WTC11 (cell line): ENCODE results near the gene ELK1.

Experiments
- CREM ChIP-seq: sonication (generic); formaldehyde crosslinking; IDR thresholded peaks from 2 replicates; pipeline ENCODE4 v1.8.1; 2022; ENCODE audit warnings: mild to moderate bottlenecking, missing genetic modification reagents, moderate library complexity
- CTCF ChIP-seq: fragments of 200-600 bp; IDR thresholded peaks from 2 replicates; pipeline ENCODE4 v1.8.0; 2022; ENCODE audit warnings: antibody characterized with exemption
- E2F1 ChIP-seq: sonication (generic); formaldehyde crosslinking; IDR thresholded peaks from 2 replicates; pipeline ENCODE4 v1.8.0; 2022; ENCODE audit warnings: mild to moderate bottlenecking, missing genetic modification reagents
- E2F4 ChIP-seq: sonication (generic); formaldehyde crosslinking; IDR thresholded peaks from 2 replicates; pipeline ENCODE4 v1.8.1; 2022; ENCODE audit warnings: low read depth, mild to moderate bottlenecking, moderate library complexity, missing genetic modification reagents, borderline replicate concordance
- FOXJ3 ChIP-seq: sonication (generic); formaldehyde crosslinking; IDR thresholded peaks from 2 replicates; pipeline ENCODE4 v1.9.0; 2021; ENCODE audit warnings: missing genetic modification reagents, mild to moderate bottlenecking, borderline replicate concordance
- JUN ChIP-seq: sonication (generic); formaldehyde crosslinking; IDR thresholded peaks from 2 replicates; pipeline ENCODE4 v1.8.0; 2023; ENCODE audit warnings: mild to moderate bottlenecking, missing genetic modification reagents
- NR1H2 ChIP-seq: sonication (generic); formaldehyde crosslinking; IDR thresholded peaks from 2 replicates; pipeline ENCODE4 v1.9.0; 2021; ENCODE audit warnings: mild to moderate bottlenecking, moderate library complexity, missing genetic modification reagents
- NR2C2 ChIP-seq: sonication (generic); formaldehyde crosslinking; IDR thresholded peaks from 2 replicates; pipeline ENCODE4 v1.8.0; 2022; ENCODE audit warnings: mild to moderate bottlenecking, missing genetic modification reagents
- NR3C1 ChIP-seq: sonication (generic); formaldehyde crosslinking; conservative IDR thresholded peaks from 2 replicates; pipeline ENCODE4 v1.8.1; 2023; ENCODE audit warnings: low read depth, mild to moderate bottlenecking, missing genetic modification reagents
- SP1 ChIP-seq: sonication (generic); formaldehyde crosslinking; conservative IDR thresholded peaks from 2 replicates; pipeline ENCODE4 v1.8.1; 2022; ENCODE audit warnings: missing genetic modification reagents
- USF1 ChIP-seq: sonication (generic); formaldehyde crosslinking; IDR thresholded peaks from 2 replicates; pipeline ENCODE4 v1.8.0; 2022; ENCODE audit warnings: mild to moderate bottlenecking, missing genetic modification reagents
- ZNF281 ChIP-seq: sonication (generic); formaldehyde crosslinking; IDR thresholded peaks from 2 replicates; pipeline ENCODE4 v1.8.0; 2023; ENCODE audit warnings: mild to moderate bottlenecking, missing genetic modification reagents
- ZSCAN18 ChIP-seq: fragments of 250-450 bp; sonication (Bioruptor Pico); IDR thresholded peaks from 2 replicates; pipeline ENCODE4 v2.1.2; 2022; ENCODE audit warnings: mild to moderate bottlenecking, moderate library complexity

- TF ChIP-seq CTCF (no peak), JUN (CRISPR knock-in tag) (no peak), ZSCAN18 (CRISPR knock-in tag) (no peak), NR3C1 (CRISPR knock-in tag) (no peak), ZNF281 (CRISPR knock-in tag) (no peak), NR2C2 (no peak), FOXJ3 (CRISPR knock-in tag) (no peak), NR1H2 (CRISPR knock-in tag) (no peak), E2F1 (CRISPR knock-in tag) (no peak), USF1 (CRISPR knock-in tag) (no peak), E2F4 (no peak), SP1 (CRISPR knock-in tag) (no peak), CREM (CRISPR knock-in tag) (no peak)
Measured at GRCh38 chrX:47664737-47665136, 14.4 kb upstream of the ELK1 start.
